Suprapubic skin (tissue), 4 donors: ENCODE results near the gene SPTAN1. TPM values are rescaled to one million over a fixed set of nuclear protein-coding genes. Genes with fewer than 3 reads are reported as not detected.
"Not testable (repeated sequence)": the region's sequence is repeated elsewhere in the genome, so short reads cannot be mapped to it uniquely, and the experiment has no call there.

ENCODE experiments used
- DNase-seq, 2 donors: peaks; one replicate each; pipeline ENCODE4 v3.0.0-alpha.2; 2019; ENCODE audit warnings: low spot score in 2 of 2
- H3K27ac ChIP-seq: fragments of 200-600 bp; sonication (generic); one replicate; pipeline ENCODE4 v1.5.1; 2019
- H3K27me3 ChIP-seq: fragments of 200-600 bp; sonication (generic); one replicate; pipeline ENCODE4 v1.5.1; 2019
- H3K36me3 ChIP-seq: fragments of 200-600 bp; sonication (generic); one replicate; pipeline ENCODE4 v1.5.1; 2019
- H3K4me1 ChIP-seq: fragments of 200-600 bp; sonication (generic); one replicate; pipeline ENCODE4 v1.5.1; 2019
- H3K4me3 ChIP-seq: fragments of 200-600 bp; sonication (generic); one replicate; pipeline ENCODE4 v1.5.1; 2019; ENCODE audit warnings: mild to moderate bottlenecking
- H3K9me3 ChIP-seq: fragments of 200-600 bp; sonication (generic); one replicate; pipeline ENCODE4 v1.5.1; 2019
- EP300 ChIP-seq: sonication (generic); formaldehyde crosslinking; IDR thresholded peaks from one replicate; pipeline ENCODE4 v1.6.1; 2017; ENCODE audit warnings: antibody characterized with exemption
- POLR2A ChIP-seq, 2 donors: fragments of 450-650 bp; IDR thresholded peaks; one replicate each; pipeline ENCODE4 v1.6.1; 2017; ENCODE audit warnings: antibody characterized with exemption in 2 of 2, mild to moderate bottlenecking in 2 of 2, moderate library complexity in 2 of 2
- POLR2AphosphoS5 ChIP-seq, 3 donors: sonication (generic); formaldehyde crosslinking; IDR thresholded peaks; one replicate each; pipeline ENCODE4 v1.6.1; 2017; ENCODE audit warnings: antibody characterized with exemption in 3 of 3
- WGBS: methylation state at CpG from one replicate; pipeline ENCODE4 v1.1.5; 2018; 5-methylcytosine and 5-hydroxymethylcytosine counted together
- total RNA-seq, 4 donors: library from RNA; depleted of rRNA; stranded (reverse); fragments of >200 nt; gene quantifications; one replicate each; pipeline ENCODE4 v1.1.0, GENCODE V29; 2016
- TF ChIP-seq, protein P1 (sequence below), 2 donors: fragments of 200-600 bp in 1 of 2; fragments of 450-650 bp in 1 of 2; sonication (generic) in 1 of 2; IDR thresholded peaks; one replicate each; pipeline ENCODE4 v1.5.1; 2016 to 2019; ENCODE audit warnings: antibody characterized with exemption in 2 of 2, mild to moderate bottlenecking in 1 of 2, moderate library complexity in 1 of 2

Gene SPTAN1
- 100 to 1,000 TPM; 251 to 476 (median 354) TPM for total RNA-seq

DNA sequence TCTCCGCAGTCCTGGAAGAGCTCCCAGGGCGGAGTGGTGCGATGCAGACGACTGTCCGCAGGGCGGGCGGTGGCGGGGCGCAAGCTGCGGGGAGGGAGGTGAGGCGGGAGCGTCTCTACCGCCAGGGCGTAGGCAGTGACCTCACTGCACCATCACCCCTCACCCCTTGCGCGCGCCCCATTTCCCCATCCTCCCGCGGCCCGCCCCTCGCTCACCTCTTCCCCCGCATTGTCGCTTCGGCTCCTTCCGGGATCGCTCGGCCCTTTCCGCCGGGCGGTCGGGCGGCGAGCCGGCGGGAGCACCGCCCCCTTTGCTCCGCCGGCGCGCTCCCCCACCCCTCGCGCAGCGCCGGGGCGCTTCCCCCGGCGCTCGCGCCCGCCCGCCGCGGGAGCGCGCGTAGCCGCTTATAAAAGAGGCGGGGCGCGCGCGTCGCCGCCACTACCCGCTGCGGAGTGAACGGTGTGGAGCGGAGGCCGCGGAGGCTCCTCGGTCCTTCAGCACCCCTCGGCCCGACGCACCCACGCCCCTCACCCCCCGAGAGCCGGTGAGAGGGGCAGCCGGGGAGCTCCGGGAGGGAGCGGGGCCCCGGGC lies at the start of gene SPTAN1:
Gene SPTAN1, plus strand, starts transcription at position 435 of the 591 bp plus-strand sequence. CDS start 14,154 bp downstream, outside the sequence.
- no peaks in the 10 kb centered on the region for H3K27me3 ChIP-seq
- H3K9me3 ChIP-seq: no peaks in the 10 kb centered on the region
- no CpG with 5 or more reads among the region's 81 CpGs for WGBS

DNA sequence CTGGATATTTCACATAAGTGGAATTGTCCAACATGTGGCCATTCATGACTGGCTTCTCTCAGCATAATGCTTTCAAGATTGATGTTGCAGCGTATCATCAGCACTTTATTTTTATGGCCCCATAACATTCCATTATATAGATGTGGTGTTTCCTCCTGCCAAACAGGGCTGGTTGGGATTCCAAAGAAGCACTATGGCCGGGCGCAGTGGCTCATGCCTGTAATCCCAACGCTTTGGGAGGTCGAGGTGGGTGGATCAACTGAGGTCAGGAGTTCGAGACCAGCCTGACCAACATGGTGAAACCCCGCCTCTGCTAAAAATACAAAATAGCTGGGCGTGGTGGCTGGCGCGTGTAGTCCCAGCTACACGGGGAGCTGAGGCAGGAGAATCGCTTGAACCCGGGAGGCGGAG lies 49.0 kb upstream of the SPTAN1 start:
- Histone ChIP-seq H3K36me3 (peaks cover 19% of the 10 kb centered on the region), H3K4me1 (peaks cover 29% of the 10 kb centered on the region), H3K4me3 (peak overlapping the region; percentile 62)
- WGBS: 41% methylated on average over 14 of the region's 14 CpGs
- not testable (repeated sequence) for H3K27ac ChIP-seq, DNase-seq, H3K9me3 ChIP-seq, H3K27me3 ChIP-seq

More for the DNA sequence above, at the start of gene SPTAN1:
- H3K36me3 ChIP-seq: no peaks in the 10 kb centered on the region
- peak; percentile 82 to 91 (median 88) for TF ChIP-seq POLR2AphosphoS5 (IDR thresholded peaks at IDR 0.05)
- TF ChIP-seq POLR2A (IDR thresholded peaks at IDR 0.05): peak; percentile 98
- no peak for TF ChIP-seq EP300
- H3K27ac ChIP-seq: peak within 1 kb of the TSS; percentile 96
- peaks cover 60% of the 10 kb centered on the region for H3K4me1 ChIP-seq
- H3K4me3 ChIP-seq: peak within 1 kb of the TSS; percentile 90
- peak; percentile 93 to 94 for DNase-seq

DNA sequence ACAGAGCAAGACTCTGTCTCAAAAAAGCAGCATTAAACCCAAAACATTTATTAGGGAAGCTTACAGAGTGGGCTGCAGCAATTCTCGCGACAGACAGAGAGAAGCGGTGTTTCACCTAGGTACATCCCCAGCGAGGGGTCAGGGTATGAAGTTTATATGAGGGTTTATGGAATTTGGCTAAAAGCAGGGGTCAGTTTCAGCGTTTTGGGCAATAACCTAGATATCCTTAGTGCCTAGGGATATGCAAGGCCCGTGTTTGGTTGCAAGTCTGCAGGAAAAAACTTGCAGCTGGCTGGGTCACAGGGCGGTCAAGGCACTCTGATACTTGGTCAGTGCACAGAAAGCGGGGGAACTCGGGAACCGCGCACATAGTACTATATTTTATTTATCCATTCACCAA lies 48.5 kb upstream of the SPTAN1 start:
- Histone ChIP-seq H3K9me3 (no peaks in the 10 kb centered on the region), H3K4me3 (peak overlapping the region; percentile 62), H3K27ac (no peak overlapping the region), H3K36me3 (peaks cover 16% of the 10 kb centered on the region), H3K4me1 (peaks cover 29% of the 10 kb centered on the region), H3K27me3 (no peaks in the 10 kb centered on the region)
- no peak for DNase-seq
- WGBS: 22% methylated on average over 11 of the region's 11 CpGs
- TF ChIP-seq POLR2A (IDR thresholded peaks at IDR 0.05): no peak
- TF ChIP-seq POLR2AphosphoS5 (IDR thresholded peaks at IDR 0.05): no peak
- TF ChIP-seq, protein P1, sequence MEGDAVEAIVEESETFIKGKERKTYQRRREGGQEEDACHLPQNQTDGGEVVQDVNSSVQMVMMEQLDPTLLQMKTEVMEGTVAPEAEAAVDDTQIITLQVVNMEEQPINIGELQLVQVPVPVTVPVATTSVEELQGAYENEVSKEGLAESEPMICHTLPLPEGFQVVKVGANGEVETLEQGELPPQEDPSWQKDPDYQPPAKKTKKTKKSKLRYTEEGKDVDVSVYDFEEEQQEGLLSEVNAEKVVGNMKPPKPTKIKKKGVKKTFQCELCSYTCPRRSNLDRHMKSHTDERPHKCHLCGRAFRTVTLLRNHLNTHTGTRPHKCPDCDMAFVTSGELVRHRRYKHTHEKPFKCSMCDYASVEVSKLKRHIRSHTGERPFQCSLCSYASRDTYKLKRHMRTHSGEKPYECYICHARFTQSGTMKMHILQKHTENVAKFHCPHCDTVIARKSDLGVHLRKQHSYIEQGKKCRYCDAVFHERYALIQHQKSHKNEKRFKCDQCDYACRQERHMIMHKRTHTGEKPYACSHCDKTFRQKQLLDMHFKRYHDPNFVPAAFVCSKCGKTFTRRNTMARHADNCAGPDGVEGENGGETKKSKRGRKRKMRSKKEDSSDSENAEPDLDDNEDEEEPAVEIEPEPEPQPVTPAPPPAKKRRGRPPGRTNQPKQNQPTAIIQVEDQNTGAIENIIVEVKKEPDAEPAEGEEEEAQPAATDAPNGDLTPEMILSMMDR (IDR thresholded peaks at IDR 0.05): no peak
- no peak for TF ChIP-seq EP300

DNA sequence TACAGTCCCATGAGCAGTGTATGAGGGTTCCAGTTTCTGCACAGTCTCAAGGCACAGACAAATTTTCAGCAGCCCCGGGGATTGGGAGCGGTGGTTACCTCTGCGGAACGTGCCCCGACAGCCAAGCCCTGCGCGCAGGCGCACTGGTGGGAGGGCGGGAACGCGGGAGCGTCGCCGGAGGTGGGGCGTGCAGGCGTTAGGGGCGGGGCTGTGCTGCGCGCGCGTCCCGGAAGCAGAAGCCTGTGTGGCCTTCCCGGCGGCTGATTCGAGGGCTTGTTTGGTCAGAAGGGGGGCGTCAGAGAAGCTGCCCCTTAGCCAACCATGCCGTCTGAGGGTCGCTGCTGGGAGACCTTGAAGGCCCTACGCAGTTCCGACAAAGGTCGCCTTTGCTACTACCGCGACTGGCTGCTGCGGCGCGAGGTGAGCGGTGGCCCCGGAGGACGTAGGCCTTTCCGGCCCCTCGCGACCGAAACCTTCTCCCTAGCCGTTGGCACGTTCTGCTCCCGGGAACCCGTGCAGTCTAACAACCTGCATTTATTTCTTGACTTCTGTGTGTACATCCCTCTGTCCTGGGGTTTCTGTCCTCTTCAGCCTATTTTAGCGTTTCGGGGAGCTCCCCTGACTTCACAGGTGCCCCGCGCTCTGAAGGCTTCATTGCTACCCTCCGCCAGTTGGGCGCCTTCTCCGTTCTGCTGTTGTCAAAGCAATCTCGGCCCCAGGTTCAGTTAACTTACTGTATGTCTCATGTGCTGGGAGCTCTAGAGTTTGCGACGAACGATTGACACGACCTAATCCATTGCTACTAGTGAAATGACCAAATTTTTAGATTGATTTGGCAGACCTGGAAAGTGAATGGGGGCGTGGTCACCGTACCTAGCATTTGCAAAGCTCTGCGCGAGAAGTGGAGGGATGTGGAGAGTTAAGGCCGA lies 47.6 kb upstream of the SPTAN1 start, which contains the start of gene GLE1:
Gene GLE1, plus strand, starts transcription at position 235 of the 929 bp plus-strand sequence. Its CDS starts 87 bp downstream, at position 322.
- 0% methylated on average over 34 of the region's 64 CpGs for WGBS
- Histone ChIP-seq H3K4me3 (peak within 1 kb of the TSS; percentile 62), H3K36me3 (peaks cover 16% of the 10 kb centered on the region), H3K27me3 (no peaks in the 10 kb centered on the region), H3K4me1 (peaks cover 29% of the 10 kb centered on the region), H3K9me3 (no peaks in the 10 kb centered on the region), H3K27ac (peak within 1 kb of the TSS; percentile 84)
- peak; percentile 95 for DNase-seq
- TF ChIP-seq POLR2AphosphoS5 (IDR thresholded peaks at IDR 0.05) (peak in 1 of 3 donors; percentile 78), POLR2A (IDR thresholded peaks at IDR 0.05) (peak in 1 of 2 donors; percentile 54)
- TF ChIP-seq, protein P1 (IDR thresholded peaks at IDR 0.05): no peak

DNA sequence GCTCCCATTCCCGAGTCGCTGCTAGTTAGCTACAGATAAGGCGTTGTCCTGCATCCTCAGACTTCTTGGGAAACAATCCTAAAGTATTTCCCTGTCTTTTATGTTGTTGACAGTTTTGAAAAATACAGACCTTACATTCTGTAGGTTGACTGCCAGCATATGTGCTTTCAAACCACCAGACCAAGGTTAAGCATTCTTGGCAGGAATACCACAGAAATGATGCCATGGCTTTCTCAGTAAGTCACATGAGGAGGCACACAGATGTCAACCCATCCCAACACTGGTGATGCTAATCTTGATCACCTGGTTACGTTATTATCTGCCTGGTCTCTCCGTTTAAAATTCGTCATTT lies 47.0 kb upstream of the SPTAN1 start:
- DNase-seq: no peak
- no peaks in the 10 kb centered on the region for H3K9me3 ChIP-seq
- peaks cover 29% of the 10 kb centered on the region for H3K4me1 ChIP-seq
- no peaks in the 10 kb centered on the region for H3K27me3 ChIP-seq
- H3K27ac ChIP-seq: peak overlapping the region; percentile 84
- WGBS: 17% methylated on average over 6 of the region's 6 CpGs
- TF ChIP-seq, protein P1 (IDR thresholded peaks at IDR 0.05): no peak
- no peak for TF ChIP-seq POLR2AphosphoS5 (IDR thresholded peaks at IDR 0.05)
- no peak for TF ChIP-seq EP300
- no peak for TF ChIP-seq POLR2A (IDR thresholded peaks at IDR 0.05)
- peak overlapping the region; percentile 62 for H3K4me3 ChIP-seq
- peaks cover 17% of the 10 kb centered on the region for H3K36me3 ChIP-seq

DNA sequence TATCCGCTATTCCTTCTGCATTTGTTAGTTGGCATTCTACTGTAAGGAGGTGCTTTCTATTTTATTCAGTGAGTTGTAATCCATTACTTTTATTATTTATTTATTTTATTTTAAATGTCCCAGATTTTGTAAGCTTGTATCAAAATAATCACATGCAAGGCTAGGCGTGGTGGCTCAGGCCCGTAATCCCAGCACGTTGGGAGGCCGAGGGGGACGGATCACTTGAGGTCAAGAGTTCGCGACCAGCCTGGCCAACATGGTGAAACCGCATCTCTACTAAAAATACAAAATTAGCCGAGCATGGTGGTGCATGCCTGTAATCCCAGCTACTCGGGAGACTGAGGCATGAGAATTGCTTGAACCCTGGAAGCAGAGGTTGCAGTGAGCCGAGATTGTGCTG lies 46.5 kb upstream of the SPTAN1 start:
- Histone ChIP-seq H3K36me3 (peaks cover 21% of the 10 kb centered on the region), H3K4me1 (peaks cover 29% of the 10 kb centered on the region), H3K4me3 (peak overlapping the region; percentile 62)
- 82% methylated on average over 12 of the region's 12 CpGs for WGBS
- not testable (repeated sequence) for H3K27ac ChIP-seq, H3K27me3 ChIP-seq, H3K9me3 ChIP-seq
- peak in 1 of 2 donors; percentile 55 for DNase-seq
